ENCODE data around the gene FRAT2. TPM values are rescaled to one million over a fixed set of nuclear protein-coding genes. Genes with fewer than 3 reads are reported as not detected.

Gene FRAT2
- total and polyA plus RNA-seq, 2 of the 13 experiments (the other 11 are each of a cell fraction or from before 2014, with no cell fraction given): 7.2 to 14.1 TPM

DNA sequence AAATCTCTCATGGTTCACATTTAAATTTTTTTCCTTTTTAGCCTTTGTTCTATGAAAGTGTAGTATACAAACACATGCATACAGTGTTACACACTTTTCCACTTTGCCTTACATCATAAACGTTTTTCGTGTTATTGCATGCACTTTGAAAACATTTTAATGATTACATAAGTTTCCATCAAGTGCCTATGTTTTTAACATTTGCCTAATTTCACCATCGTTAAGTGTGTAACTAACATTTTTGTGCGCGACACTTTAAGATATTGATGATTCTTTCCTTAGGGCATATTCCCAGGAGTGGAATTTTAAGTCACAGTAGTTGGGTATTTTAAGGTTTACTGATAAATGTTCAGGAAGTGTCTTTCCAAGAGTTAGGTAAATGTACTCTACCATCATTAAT is 1.5 kb upstream of the FRAT2 start:
- H3K79me2 ChIP-seq (ENCODE audit: insufficient read depth, low read length): peaks cover 30% of the 10 kb centered on the region
- ATAC-seq (no peak), FAIRE-seq (no peak), DNase-seq (ENCODE audit: low spot score) (no peak)
- no peak overlapping the region for H2AFZ ChIP-seq (ENCODE audit: low read length)
- H3K27me3 ChIP-seq (ENCODE audit: control insufficient read depth in 1 of 2, insufficient read depth in 2 of 2, low read length in 2 of 2): no peaks in the 10 kb centered on the region
- intact Hi-C loops (cut with micrococcal nuclease; ENCODE audit: unreplicated experiment): no loop called here
- no peak overlapping the region for H3K4me3 ChIP-seq (replicated peaks in 1 of 3; ENCODE audit: insufficient read depth in 1 of 3, low read depth in 2 of 3, low read length in 3 of 3)
- TF ChIP-seq ZNF549 (CRISPR knock-in tag; IDR thresholded peaks at IDR 0.05) (no peak), NFYC (CRISPR knock-in tag; IDR thresholded peaks at IDR 0.05) (no peak), ZNF138 (CRISPR knock-in tag; IDR thresholded peaks at IDR 0.05; ENCODE audit: low read depth) (no peak), ZNF616 (CRISPR knock-in tag; IDR thresholded peaks at IDR 0.05; ENCODE audit: low read depth) (no peak), TCF12 (IDR thresholded peaks at IDR 0.05) (no peak), TCF12 (CRISPR knock-in tag; IDR thresholded peaks at IDR 0.05) (no peak), KLF15 (CRISPR knock-in tag; IDR thresholded peaks at IDR 0.05; ENCODE audit: borderline replicate concordance) (no peak), STAG1 (CRISPR knock-in tag; IDR thresholded peaks at IDR 0.05) (no peak), HMG20A (CRISPR knock-in tag; IDR thresholded peaks at IDR 0.05; ENCODE audit: borderline replicate concordance) (no peak), NFIB (CRISPR knock-in tag; IDR thresholded peaks at IDR 0.05; ENCODE audit: borderline replicate concordance) (no peak), ZSCAN12 (CRISPR knock-in tag; IDR thresholded peaks at IDR 0.05) (no peak), ZNF609 (CRISPR knock-in tag; IDR thresholded peaks at IDR 0.05; ENCODE audit: borderline replicate concordance) (no peak), SMAD3 (CRISPR knock-in tag; IDR thresholded peaks at IDR 0.05) (no peak), SAFB2 (CRISPR knock-in tag; IDR thresholded peaks at IDR 0.05; ENCODE audit: borderline replicate concordance, low read depth) (no peak), HOXA9 (CRISPR knock-in tag; IDR thresholded peaks at IDR 0.05; ENCODE audit: borderline replicate concordance) (no peak), POGK (CRISPR knock-in tag; conservative IDR thresholded peaks at IDR 0.05) (no peak), ATM (IDR thresholded peaks at IDR 0.05; ENCODE audit: borderline replicate concordance) (no peak)
- TF ChIP-seq, protein P1, sequence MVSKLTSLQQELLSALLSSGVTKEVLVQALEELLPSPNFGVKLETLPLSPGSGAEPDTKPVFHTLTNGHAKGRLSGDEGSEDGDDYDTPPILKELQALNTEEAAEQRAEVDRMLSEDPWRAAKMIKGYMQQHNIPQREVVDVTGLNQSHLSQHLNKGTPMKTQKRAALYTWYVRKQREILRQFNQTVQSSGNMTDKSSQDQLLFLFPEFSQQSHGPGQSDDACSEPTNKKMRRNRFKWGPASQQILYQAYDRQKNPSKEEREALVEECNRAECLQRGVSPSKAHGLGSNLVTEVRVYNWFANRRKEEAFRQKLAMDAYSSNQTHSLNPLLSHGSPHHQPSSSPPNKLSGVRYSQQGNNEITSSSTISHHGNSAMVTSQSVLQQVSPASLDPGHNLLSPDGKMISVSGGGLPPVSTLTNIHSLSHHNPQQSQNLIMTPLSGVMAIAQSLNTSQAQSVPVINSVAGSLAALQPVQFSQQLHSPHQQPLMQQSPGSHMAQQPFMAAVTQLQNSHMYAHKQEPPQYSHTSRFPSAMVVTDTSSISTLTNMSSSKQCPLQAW (CRISPR knock-in tag; IDR thresholded peaks at IDR 0.05): no peak
- no TSS peak for BruUV-seq (replicated peaks)
- CTCF ChIA-PET (ENCODE audit: low intra/inter-chr PET ratio, low total read pairs): no interaction called here
- H3K4me1 ChIP-seq (ENCODE audit: insufficient read depth, low read length): peaks cover 38% of the 10 kb centered on the region
- H3K9me3 ChIP-seq (ENCODE audit: low read length): no peaks in the 10 kb centered on the region
- H4K20me1 ChIP-seq (ENCODE audit: insufficient read depth, low read length): no peaks in the 10 kb centered on the region
- POLR2A ChIA-PET: no interaction called here
- 36% methylated on average over 5 of the region's 5 CpGs for WGBS (ENCODE audit: low lambda C conversion rate)
- in situ Hi-C loops (cut with HindIII; ENCODE audit: extremely low pct_ligation_motif_present, low pct_unique_long_range_greater_than_20kb): no loop called here
- no peak overlapping the region for H3K27ac ChIP-seq (ENCODE audit: extremely low read length, insufficient read depth, low read length)
- no peaks in the 10 kb centered on the region for H3K36me3 ChIP-seq (replicated peaks in 1 of 2; ENCODE audit: control insufficient read depth in 1 of 2, insufficient read depth in 2 of 2, low read length in 2 of 2)
- H3K4me2 ChIP-seq (ENCODE audit: low read depth, low read length): no peak overlapping the region
- no peak overlapping the region for H3K9ac ChIP-seq (ENCODE audit: insufficient read depth, low read depth, low read length)
